OCI-LY1 (cell line): ENCODE measurements around the gene MXRA8.

Experiments
- H2AFZ ChIP-seq: fragments of 200-600 bp; sonication (generic), shearing (Covaris generic); 2 replicates; pipeline ENCODE4 v1.6.0; 2014; ENCODE audit warnings: antibody characterized with exemption, mild to moderate bottlenecking, low read length
- H3F3A ChIP-seq: fragments of 200-600 bp; sonication (generic), shearing (Covaris generic); 2 replicates; pipeline ENCODE4 v1.6.0; 2014; ENCODE audit warnings: mild to moderate bottlenecking, antibody characterized with exemption, low read length, moderate library complexity; ENCODE audit not compliant: insufficient read depth
- H3K27ac ChIP-seq: fragments of 200-600 bp; sonication (generic); 2 replicates; pipeline ENCODE4 v1.5.1; 2014; ENCODE audit warnings: low read length, mixed run types, mild to moderate bottlenecking, low read depth; ENCODE audit not compliant: poor library complexity, severe bottlenecking
- H3K27me3 ChIP-seq: fragments of 200-600 bp; sonication (generic); 2 replicates; pipeline ENCODE4 v1.6.0; 2014; ENCODE audit warnings: antibody characterized with exemption, mild to moderate bottlenecking, low read length, moderate library complexity; ENCODE audit not compliant: insufficient read depth
- H3K36me3 ChIP-seq: fragments of 200-600 bp; sonication (generic); 2 replicates; pipeline ENCODE4 v1.6.1; 2014; ENCODE audit warnings: mild to moderate bottlenecking, antibody characterized with exemption, low read length, moderate library complexity, mixed read lengths; ENCODE audit not compliant: insufficient read depth
- H3K4me1 ChIP-seq: fragments of 200-600 bp; sonication (generic); 2 replicates; pipeline ENCODE4 v1.5.1; 2014; ENCODE audit warnings: mild to moderate bottlenecking, low read length, moderate library complexity; ENCODE audit not compliant: insufficient read depth, severe bottlenecking
- H3K4me2 ChIP-seq: fragments of 200-600 bp; sonication (generic), shearing (Covaris generic); 2 replicates; pipeline ENCODE4 v1.6.1; 2014; ENCODE audit warnings: low read length
- H3K4me3 ChIP-seq: fragments of 200-600 bp; sonication (generic); 2 replicates; pipeline ENCODE4 v1.5.1; 2014; ENCODE audit warnings: low read length, low read depth, mild to moderate bottlenecking, mixed read lengths; ENCODE audit not compliant: poor library complexity, severe bottlenecking
- H3K79me2 ChIP-seq: fragments of 200-600 bp; shearing (Covaris generic); 2 replicates; pipeline ENCODE4 v1.6.1; 2016; ENCODE audit warnings: mixed run types, low read length, mixed read lengths; ENCODE audit not compliant: insufficient read depth
- H3K9ac ChIP-seq: fragments of 200-600 bp; sonication (generic), shearing (Covaris generic); 2 replicates; pipeline ENCODE4 v1.6.1; 2014; ENCODE audit warnings: mild to moderate bottlenecking, low read length, mixed read lengths
- H3K9me2 ChIP-seq: fragments of 200-600 bp; sonication (generic), shearing (Covaris generic); 2 replicates; pipeline ENCODE4 v1.6.1; 2014; ENCODE audit warnings: low read depth, mild to moderate bottlenecking, low read length, mixed read lengths
- H3K9me3 ChIP-seq: fragments of 200-600 bp; shearing (Covaris generic); 2 replicates; pipeline ENCODE4 v1.6.1; 2014; ENCODE audit warnings: low read length, mixed read lengths
- H4K20me1 ChIP-seq: fragments of 200-600 bp; sonication (generic), shearing (Covaris generic); 2 replicates; pipeline ENCODE4 v1.6.0; 2016; ENCODE audit warnings: mild to moderate bottlenecking, low read length; ENCODE audit not compliant: insufficient read depth
- EZH2 ChIP-seq: fragments of 200-600 bp; sonication (generic), shearing (Covaris generic); IDR thresholded peaks from 2 replicates; pipeline ENCODE4 v1.8.0; 2017; ENCODE audit warnings: borderline replicate concordance, mixed run types, mild to moderate bottlenecking, antibody characterized with exemption, low read length, moderate library complexity, mixed read lengths
- TF ChIP-seq, protein P1 (sequence below): fragments of 200-600 bp; sonication (generic), shearing (Covaris generic); IDR thresholded peaks from 2 replicates; pipeline ENCODE4 v1.5.1; 2017; ENCODE audit warnings: mild to moderate bottlenecking, antibody characterized with exemption, low read length, moderate library complexity, mixed read lengths

Gene MXRA8

GRCh38 chr1:1390675-1391074, 32.3 kb upstream of the MXRA8 start:
- H3F3A ChIP-seq = no peaks in the 10 kb centered on the region
- no peaks in the 10 kb centered on the region for H3K4me1 ChIP-seq
- H3K79me2 ChIP-seq = no peaks in the 10 kb centered on the region
- no peak for TF ChIP-seq EZH2
- TF ChIP-seq, protein P1, sequence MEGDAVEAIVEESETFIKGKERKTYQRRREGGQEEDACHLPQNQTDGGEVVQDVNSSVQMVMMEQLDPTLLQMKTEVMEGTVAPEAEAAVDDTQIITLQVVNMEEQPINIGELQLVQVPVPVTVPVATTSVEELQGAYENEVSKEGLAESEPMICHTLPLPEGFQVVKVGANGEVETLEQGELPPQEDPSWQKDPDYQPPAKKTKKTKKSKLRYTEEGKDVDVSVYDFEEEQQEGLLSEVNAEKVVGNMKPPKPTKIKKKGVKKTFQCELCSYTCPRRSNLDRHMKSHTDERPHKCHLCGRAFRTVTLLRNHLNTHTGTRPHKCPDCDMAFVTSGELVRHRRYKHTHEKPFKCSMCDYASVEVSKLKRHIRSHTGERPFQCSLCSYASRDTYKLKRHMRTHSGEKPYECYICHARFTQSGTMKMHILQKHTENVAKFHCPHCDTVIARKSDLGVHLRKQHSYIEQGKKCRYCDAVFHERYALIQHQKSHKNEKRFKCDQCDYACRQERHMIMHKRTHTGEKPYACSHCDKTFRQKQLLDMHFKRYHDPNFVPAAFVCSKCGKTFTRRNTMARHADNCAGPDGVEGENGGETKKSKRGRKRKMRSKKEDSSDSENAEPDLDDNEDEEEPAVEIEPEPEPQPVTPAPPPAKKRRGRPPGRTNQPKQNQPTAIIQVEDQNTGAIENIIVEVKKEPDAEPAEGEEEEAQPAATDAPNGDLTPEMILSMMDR = no peak
- H3K27ac ChIP-seq = no peak overlapping the region
- no peaks in the 10 kb centered on the region for H3K9me2 ChIP-seq
- no peak overlapping the region for H3K9ac ChIP-seq
- H3K27me3 ChIP-seq = no peaks in the 10 kb centered on the region
- no peaks in the 10 kb centered on the region for H4K20me1 ChIP-seq
- peaks cover 98% of the 10 kb centered on the region for H3K36me3 ChIP-seq
- no peaks in the 10 kb centered on the region for H3K9me3 ChIP-seq
- H3K4me2 ChIP-seq = no peak overlapping the region
- no peak overlapping the region for H3K4me3 ChIP-seq
- H2AFZ ChIP-seq = no peak overlapping the region

- no peak overlapping the region for H3K9ac ChIP-seq
- no peaks in the 10 kb centered on the region for H3K9me2 ChIP-seq
- no peaks in the 10 kb centered on the region for H3K27me3 ChIP-seq
- no peak overlapping the region for H3K4me3 ChIP-seq
- no peak overlapping the region for H3K27ac ChIP-seq
- H3F3A ChIP-seq = no peaks in the 10 kb centered on the region
- no peaks in the 10 kb centered on the region for H4K20me1 ChIP-seq
- no peak overlapping the region for H3K4me2 ChIP-seq
- H3K4me1 ChIP-seq = no peaks in the 10 kb centered on the region
- no peak overlapping the region for H2AFZ ChIP-seq
- no peaks in the 10 kb centered on the region for H3K9me3 ChIP-seq
- peaks cover 87% of the 10 kb centered on the region for H3K36me3 ChIP-seq
- no peak for TF ChIP-seq EZH2
- TF ChIP-seq, protein P1 = no peak
- no peaks in the 10 kb centered on the region for H3K79me2 ChIP-seq
Measured at GRCh38 chr1:1388078-1388472, 29.7 kb upstream of the MXRA8 start.

- no peaks in the 10 kb centered on the region for H3K79me2 ChIP-seq
- H3K27me3 ChIP-seq = no peaks in the 10 kb centered on the region
- no peaks in the 10 kb centered on the region for H3K9me3 ChIP-seq
- H3K36me3 ChIP-seq = peaks cover 80% of the 10 kb centered on the region
- H3K4me3 ChIP-seq = no peak overlapping the region
- no peak overlapping the region for H3K9ac ChIP-seq
- H3K27ac ChIP-seq = no peak overlapping the region
- no peaks in the 10 kb centered on the region for H4K20me1 ChIP-seq
- H3K4me2 ChIP-seq = no peak overlapping the region
- no peak overlapping the region for H2AFZ ChIP-seq
- no peaks in the 10 kb centered on the region for H3F3A ChIP-seq
- H3K4me1 ChIP-seq = no peaks in the 10 kb centered on the region
- TF ChIP-seq, protein P1 = no peak
- no peak for TF ChIP-seq EZH2
- H3K9me2 ChIP-seq = no peaks in the 10 kb centered on the region
Measured at GRCh38 chr1:1387098-1388077, 29.0 kb upstream of the MXRA8 start.
